Measurements from ENCODE around the gene STING1.

Gene STING1

DNA sequence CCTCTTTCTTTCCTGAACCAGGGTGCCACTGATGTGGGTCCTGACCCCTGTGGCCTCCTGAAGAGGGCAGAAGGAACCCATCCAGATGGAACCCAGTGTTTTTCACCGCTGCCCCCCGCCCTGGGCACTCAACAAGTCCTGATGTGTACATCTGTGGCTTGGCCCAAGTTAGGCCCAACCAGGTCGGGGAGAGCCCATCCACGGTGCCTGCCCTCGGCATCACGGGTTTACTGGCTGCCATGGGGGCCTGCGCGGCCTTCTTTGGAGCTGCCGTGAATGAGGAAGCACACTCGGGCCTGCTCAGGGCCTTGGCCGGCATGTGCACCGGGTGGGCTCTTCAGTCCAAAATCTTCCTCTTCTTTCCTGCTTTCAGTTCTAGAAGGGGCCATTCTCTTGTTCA lies 25.8 kb downstream of the STING1 start:
- H3K4me1 ChIP-seq (ENCODE audit: control insufficient read depth, insufficient read depth, low read length, poor library complexity, severe bottlenecking), result peaks cover 39% of the 10 kb centered on the region
- H3K9me3 ChIP-seq (ENCODE audit: control insufficient read depth, low read length), result no peaks in the 10 kb centered on the region

GRCh38 chr5:139454568-139455290 lies 27.8 kb downstream of the STING1 start:
- no peak overlapping the region for H3K4me3 ChIP-seq (ENCODE audit: insufficient read depth, low read depth, low read length, poor library complexity, severe bottlenecking)
- H3K4me1 ChIP-seq (ENCODE audit: control insufficient read depth, insufficient read depth, low read length, poor library complexity, severe bottlenecking), result peaks cover 35% of the 10 kb centered on the region
- no peaks in the 10 kb centered on the region for H3K27me3 ChIP-seq (replicated peaks; ENCODE audit: control insufficient read depth, insufficient read depth, low read length, poor library complexity, severe bottlenecking)
- no peak overlapping the region for H3K27ac ChIP-seq (ENCODE audit: insufficient read depth, low read length, poor library complexity, severe bottlenecking)
- no peak for DNase-seq
- no peaks in the 10 kb centered on the region for H3K36me3 ChIP-seq (ENCODE audit: control insufficient read depth, insufficient read depth, low read length)
- no peaks in the 10 kb centered on the region for H3K9me3 ChIP-seq (ENCODE audit: control insufficient read depth, low read length)

More for the DNA sequence above, 25.8 kb downstream of the STING1 start:
- no peak overlapping the region for H3K4me3 ChIP-seq (ENCODE audit: insufficient read depth, low read depth, low read length, poor library complexity, severe bottlenecking)
- H3K27ac ChIP-seq (ENCODE audit: insufficient read depth, low read length, poor library complexity, severe bottlenecking), result peak overlapping the region; percentile 28
- H3K27me3 ChIP-seq (replicated peaks; ENCODE audit: control insufficient read depth, insufficient read depth, low read length, poor library complexity, severe bottlenecking), result no peaks in the 10 kb centered on the region
- H3K36me3 ChIP-seq (ENCODE audit: control insufficient read depth, insufficient read depth, low read length), result no peaks in the 10 kb centered on the region
- no peak for DNase-seq

- H3K36me3 ChIP-seq (ENCODE audit: control insufficient read depth, insufficient read depth, low read length), result no peaks in the 10 kb centered on the region
- H3K27ac ChIP-seq (ENCODE audit: insufficient read depth, low read length, poor library complexity, severe bottlenecking), result no peak overlapping the region
- DNase-seq, result no peak
- no peaks in the 10 kb centered on the region for H3K27me3 ChIP-seq (replicated peaks; ENCODE audit: control insufficient read depth, insufficient read depth, low read length, poor library complexity, severe bottlenecking)
- peaks cover 27% of the 10 kb centered on the region for H3K4me1 ChIP-seq (ENCODE audit: control insufficient read depth, insufficient read depth, low read length, poor library complexity, severe bottlenecking)
- no peaks in the 10 kb centered on the region for H3K9me3 ChIP-seq (ENCODE audit: control insufficient read depth, low read length)
- no peak overlapping the region for H3K4me3 ChIP-seq (ENCODE audit: insufficient read depth, low read depth, low read length, poor library complexity, severe bottlenecking)
Observed at GRCh38 chr5:139453683-139454567, 28.6 kb downstream of the STING1 start.

DNA sequence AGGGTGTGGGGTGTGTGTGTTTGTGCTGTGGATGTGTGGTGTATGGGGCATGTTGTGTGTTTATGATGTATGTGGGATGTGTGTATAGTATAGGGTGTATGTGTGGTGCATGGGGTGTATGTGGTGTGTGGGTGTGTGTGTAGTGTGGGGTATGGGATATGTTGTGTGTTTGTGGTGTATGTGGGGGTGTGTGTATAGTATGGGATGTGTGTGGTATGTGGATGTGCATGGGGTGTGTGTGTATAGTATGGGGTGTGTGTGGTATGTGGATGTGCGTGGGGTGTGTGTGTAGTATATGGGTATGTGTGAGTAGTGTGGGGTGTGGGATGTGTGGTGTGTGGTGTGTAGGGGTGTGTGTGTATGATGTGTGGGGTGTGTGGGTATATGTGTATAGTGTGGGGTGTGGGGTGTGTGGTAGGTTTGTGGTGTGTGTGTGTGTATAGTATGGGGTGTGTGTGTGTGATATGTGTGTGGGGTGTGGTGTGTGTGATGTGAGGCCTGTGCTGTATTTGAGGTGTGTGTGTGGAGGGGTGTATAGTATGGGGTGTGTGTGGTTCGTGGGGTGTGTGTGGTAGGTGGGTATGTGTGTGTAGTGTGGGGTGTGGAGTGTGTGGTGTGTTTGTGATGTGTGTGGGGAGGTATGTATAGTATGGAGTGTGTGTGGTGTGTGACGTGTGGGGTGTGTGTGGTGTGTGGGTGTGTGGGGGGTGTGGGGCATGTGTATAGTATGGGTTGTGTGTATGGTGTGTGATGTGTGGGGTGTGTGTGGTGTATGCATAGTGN lies 30.5 kb downstream of the STING1 start:
- H3K36me3 ChIP-seq (ENCODE audit: control insufficient read depth, insufficient read depth, low read length), result no peaks in the 10 kb centered on the region
- no peak overlapping the region for H3K27ac ChIP-seq (ENCODE audit: insufficient read depth, low read length, poor library complexity, severe bottlenecking)
- no peak for DNase-seq
- no peaks in the 10 kb centered on the region for H3K27me3 ChIP-seq (replicated peaks; ENCODE audit: control insufficient read depth, insufficient read depth, low read length, poor library complexity, severe bottlenecking)
- H3K9me3 ChIP-seq (ENCODE audit: control insufficient read depth, low read length), result no peaks in the 10 kb centered on the region
- H3K4me3 ChIP-seq (ENCODE audit: insufficient read depth, low read depth, low read length, poor library complexity, severe bottlenecking), result no peak overlapping the region
- H3K4me1 ChIP-seq (ENCODE audit: control insufficient read depth, insufficient read depth, low read length, poor library complexity, severe bottlenecking), result peaks cover 12% of the 10 kb centered on the region

DNA sequence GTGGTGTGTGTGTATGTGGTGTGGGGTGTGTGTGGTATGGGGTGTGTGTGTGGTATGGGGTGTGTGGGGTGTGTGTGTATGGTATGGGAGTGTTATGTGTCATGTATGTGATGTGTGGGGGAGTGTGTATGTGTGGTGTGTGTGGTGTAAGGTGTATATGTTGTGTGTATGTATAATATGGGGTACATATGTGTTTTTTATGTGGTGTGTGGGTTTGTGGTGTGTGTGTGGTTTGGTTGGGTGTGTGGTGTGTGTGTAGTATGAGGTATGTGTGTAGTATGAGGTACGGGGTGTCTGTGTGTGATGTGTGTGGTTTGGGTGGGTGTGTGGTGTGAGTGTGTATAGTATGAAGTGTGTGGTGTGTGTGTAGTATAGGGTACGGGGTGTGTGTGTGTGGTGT lies 31.4 kb downstream of the STING1 start:
- peaks cover 12% of the 10 kb centered on the region for H3K4me1 ChIP-seq (ENCODE audit: control insufficient read depth, insufficient read depth, low read length, poor library complexity, severe bottlenecking)

GRCh38 chr5:139446956-139447779 lies 35.4 kb downstream of the STING1 start:
- DNase-seq, result no peak
- H3K36me3 ChIP-seq (ENCODE audit: control insufficient read depth, insufficient read depth, low read length), result no peaks in the 10 kb centered on the region

More for the DNA sequence above, 31.4 kb downstream of the STING1 start:
- H3K27me3 ChIP-seq (replicated peaks; ENCODE audit: control insufficient read depth, insufficient read depth, low read length, poor library complexity, severe bottlenecking), result no peaks in the 10 kb centered on the region
- H3K27ac ChIP-seq (ENCODE audit: insufficient read depth, low read length, poor library complexity, severe bottlenecking), result no peak overlapping the region
- H3K36me3 ChIP-seq (ENCODE audit: control insufficient read depth, insufficient read depth, low read length), result no peaks in the 10 kb centered on the region
- H3K9me3 ChIP-seq (ENCODE audit: control insufficient read depth, low read length), result no peaks in the 10 kb centered on the region
- no peak for DNase-seq
- no peak overlapping the region for H3K4me3 ChIP-seq (ENCODE audit: insufficient read depth, low read depth, low read length, poor library complexity, severe bottlenecking)

DNA sequence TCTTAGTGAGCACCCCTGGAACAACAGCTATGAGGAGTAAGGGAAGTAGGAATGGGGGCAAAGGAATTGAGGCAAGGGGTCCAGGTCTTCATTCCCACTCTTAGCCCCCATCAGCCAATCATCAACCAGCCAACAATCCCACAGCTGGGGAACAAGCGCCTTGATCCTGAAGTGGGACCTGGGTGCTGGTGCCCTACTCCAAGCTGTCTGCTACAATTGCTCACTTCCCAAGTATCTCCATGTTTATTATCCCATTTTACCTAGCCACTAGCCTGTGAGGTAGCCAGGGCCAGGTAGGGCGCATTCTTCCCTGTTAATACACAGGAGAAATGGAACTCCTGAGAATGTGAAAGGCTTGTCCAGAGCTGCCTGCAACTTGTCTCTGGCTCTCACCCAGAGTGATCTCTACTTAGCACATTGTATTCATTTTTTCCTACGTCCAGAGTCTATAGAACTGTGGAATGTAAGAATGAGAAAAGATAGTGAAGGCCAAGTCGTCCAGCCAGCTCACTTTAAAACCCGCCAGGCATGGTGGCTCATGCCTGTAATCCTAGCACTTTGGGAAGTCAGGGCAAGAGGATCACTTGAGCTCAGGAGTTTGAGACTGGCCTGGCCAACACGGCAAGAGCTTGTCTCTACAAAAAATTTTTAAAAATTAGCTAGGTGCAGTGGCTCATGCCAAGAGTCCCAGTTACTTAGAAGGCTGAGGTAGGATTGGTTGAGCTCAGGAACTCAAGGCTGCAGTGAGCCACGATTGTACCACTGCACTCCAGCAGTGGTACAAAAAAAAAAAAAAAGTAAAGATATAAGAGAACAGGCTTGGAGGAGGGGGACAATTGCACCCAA lies 37.0 kb downstream of the STING1 start:
- no peak for DNase-seq
- H3K27me3 ChIP-seq (replicated peaks; ENCODE audit: control insufficient read depth, insufficient read depth, low read length, poor library complexity, severe bottlenecking), result no peaks in the 10 kb centered on the region
- no peaks in the 10 kb centered on the region for H3K36me3 ChIP-seq (ENCODE audit: control insufficient read depth, insufficient read depth, low read length)
- no peak overlapping the region for H3K4me3 ChIP-seq (ENCODE audit: insufficient read depth, low read depth, low read length, poor library complexity, severe bottlenecking)
- H3K27ac ChIP-seq (ENCODE audit: insufficient read depth, low read length, poor library complexity, severe bottlenecking), result no peak overlapping the region
- H3K4me1 ChIP-seq (ENCODE audit: control insufficient read depth, insufficient read depth, low read length, poor library complexity, severe bottlenecking), result peaks cover 13% of the 10 kb centered on the region
- no peaks in the 10 kb centered on the region for H3K9me3 ChIP-seq (ENCODE audit: control insufficient read depth, low read length)

More at GRCh38 chr5:139446956-139447779, 35.4 kb downstream of the STING1 start:
- Histone ChIP-seq H3K27me3 (replicated peaks; ENCODE audit: control insufficient read depth, insufficient read depth, low read length, poor library complexity, severe bottlenecking) (no peaks in the 10 kb centered on the region), H3K9me3 (ENCODE audit: control insufficient read depth, low read length) (no peaks in the 10 kb centered on the region), H3K4me1 (ENCODE audit: control insufficient read depth, insufficient read depth, low read length, poor library complexity, severe bottlenecking) (peaks cover 17% of the 10 kb centered on the region), H3K27ac (ENCODE audit: insufficient read depth, low read length, poor library complexity, severe bottlenecking) (no peak overlapping the region), H3K4me3 (ENCODE audit: insufficient read depth, low read depth, low read length, poor library complexity, severe bottlenecking) (no peak overlapping the region)

GRCh38 chr5:139443831-139444453 lies 38.6 kb downstream of the STING1 start:
- Histone ChIP-seq H3K4me1 (ENCODE audit: control insufficient read depth, insufficient read depth, low read length, poor library complexity, severe bottlenecking) (peaks cover 24% of the 10 kb centered on the region), H3K27ac (ENCODE audit: insufficient read depth, low read length, poor library complexity, severe bottlenecking) (peak overlapping the region; percentile 53), H3K9me3 (ENCODE audit: control insufficient read depth, low read length) (no peaks in the 10 kb centered on the region), H3K36me3 (ENCODE audit: control insufficient read depth, insufficient read depth, low read length) (no peaks in the 10 kb centered on the region), H3K4me3 (ENCODE audit: insufficient read depth, low read depth, low read length, poor library complexity, severe bottlenecking) (no peak overlapping the region), H3K27me3 (replicated peaks; ENCODE audit: control insufficient read depth, insufficient read depth, low read length, poor library complexity, severe bottlenecking) (no peaks in the 10 kb centered on the region)
- DNase-seq, result peak in 2 of 3 donors; percentile 31 to 43

Data from effector memory CD4-positive, alpha-beta T cell (primary cell).